Erythroblast (primary cell): Measurements from ENCODE around the gene TRIM38.
"Not testable (repeated sequence)": the region's sequence is repeated elsewhere in the genome, so short reads cannot be mapped to it uniquely, and the experiment has no call there.

Source experiments
- GATA1 ChIP-seq: IDR thresholded peaks from 2 replicates; pipeline ENCODE4 v1.6.1; 2011; ENCODE audit warnings: low read depth, mild to moderate bottlenecking, control low read depth, low read length, moderate library complexity
- POLR2A ChIP-seq: IDR thresholded peaks from 2 replicates; pipeline ENCODE4 v1.6.1; 2011; ENCODE audit warnings: mild to moderate bottlenecking, low read length

DNA sequence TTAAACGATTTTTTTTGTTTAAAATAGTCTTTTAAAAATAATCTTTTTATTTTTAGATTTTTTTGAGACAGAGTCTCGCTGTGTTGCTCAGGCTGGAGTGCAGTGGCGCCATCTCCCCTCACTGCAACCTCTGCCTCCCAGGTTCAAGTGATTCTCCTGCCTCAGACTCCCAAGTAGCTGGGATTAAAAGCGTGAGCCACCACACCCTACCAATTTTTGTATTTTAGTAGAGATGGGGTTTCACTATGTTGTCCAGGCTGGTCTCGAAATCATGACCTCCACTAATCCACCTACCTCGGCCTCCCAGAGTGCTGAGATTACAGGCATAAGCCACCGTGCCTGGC lies 30.7 kb downstream of the TRIM38 start:
- TF ChIP-seq POLR2A, GATA1: not testable (repeated sequence)
